GM21390 (cell line): ENCODE data around the gene PLIN5.

Experiments used
- ATAC-seq: cut with Tn5 transposase; IDR thresholded peaks from one replicate; pipeline ENCODE4 v1.9.1; 2021; ENCODE audit not compliant: unreplicated experiment

Gene PLIN5

DNA sequence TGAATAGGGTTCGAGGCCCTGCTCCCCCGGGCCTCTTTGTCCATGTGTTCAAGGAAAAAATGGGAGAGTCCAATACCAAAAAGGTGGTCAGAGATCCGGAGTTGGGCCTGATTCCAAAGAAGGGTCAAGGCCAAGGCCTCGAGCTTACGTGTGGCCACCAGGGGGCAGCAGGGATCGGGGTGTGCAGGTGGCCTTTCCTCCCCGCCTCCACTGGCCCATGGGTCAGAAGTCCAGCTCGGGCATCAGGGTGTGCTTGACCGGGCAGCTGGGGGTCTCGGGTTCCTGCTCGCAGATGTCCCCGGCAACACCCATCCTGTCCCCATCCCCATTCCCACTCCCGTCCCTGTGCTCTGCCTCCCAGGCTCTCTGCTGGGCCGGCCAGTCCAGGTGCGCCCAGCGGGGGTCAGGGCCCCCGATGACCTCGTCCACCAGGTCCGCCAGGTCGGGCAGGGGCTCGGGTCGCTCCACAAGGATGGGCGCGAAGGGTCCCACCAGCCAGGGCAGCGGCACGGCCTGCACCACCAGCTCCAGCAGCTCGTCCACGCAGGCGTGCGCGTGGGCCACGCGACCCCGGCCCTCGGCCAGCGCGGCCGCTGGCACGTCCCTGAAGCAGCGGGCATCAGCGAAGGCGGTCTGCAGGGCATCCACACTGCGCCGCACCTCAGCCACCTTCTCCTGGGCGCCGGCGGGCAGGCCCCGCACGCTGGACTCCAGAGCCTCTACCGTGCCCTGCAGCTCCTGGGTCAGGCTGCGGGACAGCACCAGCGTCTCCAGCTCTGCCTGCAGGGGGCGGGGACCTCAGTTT lies 11.5 kb downstream of the PLIN5 start:
- ATAC-seq: no peak

DNA sequence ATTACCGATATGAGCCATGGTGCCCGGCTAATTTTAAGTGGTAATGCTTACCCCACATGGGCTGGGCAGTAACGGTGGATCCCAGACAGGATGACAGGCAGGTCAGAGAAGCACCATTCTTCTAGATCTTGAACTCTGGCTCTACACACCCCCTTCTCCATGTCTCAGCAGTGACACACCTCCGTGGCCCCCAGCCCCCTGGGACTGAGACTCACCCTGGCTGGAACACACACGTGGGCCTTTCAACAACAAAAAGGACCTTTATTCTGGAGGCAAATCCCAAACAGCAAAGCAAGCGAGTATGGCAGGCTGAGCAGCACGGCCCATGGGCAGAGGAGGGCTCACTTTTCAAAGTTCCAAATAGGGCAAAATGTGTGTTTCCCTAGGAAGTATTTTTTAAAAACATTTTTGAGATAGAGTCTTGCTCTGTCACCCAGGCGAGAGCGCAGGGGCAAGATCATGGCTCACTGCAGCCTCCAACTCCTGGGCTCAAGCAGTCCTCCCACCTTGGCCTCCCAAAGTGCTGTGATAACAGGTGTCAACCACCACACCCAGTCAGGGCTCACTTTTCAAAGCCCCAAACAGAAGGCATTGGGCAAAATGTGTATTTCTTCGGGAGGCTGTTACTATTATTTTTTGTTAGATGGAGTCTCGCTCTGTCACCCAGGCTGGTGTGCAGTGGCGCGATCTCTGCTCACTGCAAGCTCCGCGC lies 12.6 kb downstream of the PLIN5 start:
- ATAC-seq: no peak

DNA sequence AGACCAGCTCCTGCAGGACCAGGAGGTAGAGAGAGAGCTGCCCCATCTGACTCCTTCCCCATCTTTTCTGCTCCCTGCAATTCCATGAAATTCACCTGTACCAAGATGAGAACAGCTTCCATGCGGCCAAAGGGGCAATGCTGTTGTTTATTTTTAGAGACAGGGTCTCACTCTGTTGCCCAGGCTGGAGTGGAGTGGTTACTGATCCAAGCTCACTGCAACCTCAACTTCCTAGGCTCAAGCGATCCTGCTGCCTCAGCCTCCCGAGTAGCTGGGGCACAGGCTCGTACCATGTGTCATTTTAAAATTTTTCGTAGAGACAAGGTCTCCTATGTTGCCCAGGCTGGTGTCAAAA lies 13.2 kb downstream of the PLIN5 start:
- ATAC-seq: no peak

DNA sequence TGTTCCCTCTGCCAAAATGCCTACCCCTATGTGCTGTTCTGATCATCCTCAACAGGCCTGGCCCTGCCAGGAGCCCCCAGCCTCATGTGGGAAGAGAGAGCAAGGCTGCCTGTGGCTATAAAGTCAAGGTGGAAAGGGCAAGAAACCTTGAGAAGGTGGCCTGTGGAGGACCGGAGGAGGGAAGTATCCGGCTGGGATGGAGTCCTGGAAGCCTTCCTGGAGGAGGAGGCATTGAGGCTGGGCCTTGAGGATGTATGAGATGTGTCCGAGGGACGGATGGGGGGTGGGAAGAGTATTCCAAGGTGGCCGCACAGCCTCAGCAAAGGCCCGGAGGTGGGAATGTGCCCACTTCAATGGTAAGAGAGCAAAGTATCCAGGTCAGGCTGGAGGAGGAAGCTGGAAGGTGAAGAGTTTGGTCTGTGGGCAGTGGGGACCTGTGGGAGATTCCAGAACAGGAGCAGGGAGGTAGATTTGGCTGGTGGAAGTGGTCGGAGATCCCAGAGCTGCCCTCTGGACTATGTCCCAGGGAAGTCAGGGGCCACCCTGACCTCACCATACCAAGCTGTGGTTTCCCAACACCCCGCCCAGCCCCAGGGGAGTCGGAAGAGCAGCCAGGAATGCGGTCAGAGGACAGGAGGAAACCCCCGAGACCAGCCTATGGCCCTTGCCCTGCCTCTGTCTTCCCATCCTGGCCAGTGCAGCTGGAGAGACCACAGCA lies 13.7 kb downstream of the PLIN5 start:
- no peak for ATAC-seq

DNA sequence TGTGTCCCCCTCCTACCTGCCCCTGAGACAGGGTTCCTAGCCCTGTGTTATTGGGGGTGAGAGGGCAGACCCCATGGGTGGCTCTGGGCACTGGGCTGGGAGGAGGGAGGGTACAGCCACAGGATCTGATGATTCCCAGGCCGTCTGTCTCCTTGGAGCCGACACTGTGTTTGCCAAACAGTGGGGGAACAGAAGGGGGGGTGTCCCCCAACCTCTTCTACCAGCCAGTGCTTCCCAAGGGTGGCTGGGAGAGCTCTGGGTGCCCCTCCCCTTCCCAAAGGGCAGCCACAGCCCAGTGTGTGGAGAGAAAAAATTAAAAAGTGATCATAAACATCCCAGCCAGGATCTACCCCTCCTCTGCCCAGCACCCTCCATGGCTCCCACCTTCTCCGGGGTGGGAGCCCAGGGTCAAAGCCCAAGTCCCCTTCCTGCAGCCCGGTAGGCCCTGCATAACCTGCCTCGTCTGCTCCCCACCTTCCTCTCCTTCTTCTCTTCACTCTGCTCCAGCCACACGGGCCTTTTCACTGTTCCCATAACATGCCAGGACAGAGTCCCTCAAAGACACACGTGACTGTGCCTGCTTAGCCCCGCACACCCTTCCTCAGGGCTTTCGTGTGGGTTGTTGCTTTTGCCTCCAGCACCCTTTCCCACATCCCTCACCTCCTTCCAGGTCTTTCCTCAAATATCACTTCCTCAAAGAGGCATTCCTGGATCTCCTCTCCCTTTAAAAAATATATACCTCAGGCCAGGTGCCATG lies 15.3 kb downstream of the PLIN5 start:
- no peak for ATAC-seq

DNA sequence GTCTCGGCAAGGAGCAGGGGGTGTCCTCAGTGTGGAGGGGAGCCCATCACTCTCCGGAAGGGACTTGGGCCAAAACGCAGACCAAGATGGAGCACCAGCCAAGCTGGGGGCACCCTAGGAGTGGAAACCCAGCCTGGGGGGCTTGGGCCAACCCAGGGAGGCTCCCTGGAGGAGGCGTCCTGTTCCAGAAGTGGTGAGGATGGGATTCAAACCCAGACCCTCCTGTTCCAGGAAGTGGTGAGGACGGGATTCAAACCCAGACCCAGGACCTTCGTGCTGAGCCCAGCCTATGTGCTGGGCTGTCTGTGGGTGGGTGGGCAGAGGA lies 15.9 kb downstream of the PLIN5 start:
- ATAC-seq: no peak

DNA sequence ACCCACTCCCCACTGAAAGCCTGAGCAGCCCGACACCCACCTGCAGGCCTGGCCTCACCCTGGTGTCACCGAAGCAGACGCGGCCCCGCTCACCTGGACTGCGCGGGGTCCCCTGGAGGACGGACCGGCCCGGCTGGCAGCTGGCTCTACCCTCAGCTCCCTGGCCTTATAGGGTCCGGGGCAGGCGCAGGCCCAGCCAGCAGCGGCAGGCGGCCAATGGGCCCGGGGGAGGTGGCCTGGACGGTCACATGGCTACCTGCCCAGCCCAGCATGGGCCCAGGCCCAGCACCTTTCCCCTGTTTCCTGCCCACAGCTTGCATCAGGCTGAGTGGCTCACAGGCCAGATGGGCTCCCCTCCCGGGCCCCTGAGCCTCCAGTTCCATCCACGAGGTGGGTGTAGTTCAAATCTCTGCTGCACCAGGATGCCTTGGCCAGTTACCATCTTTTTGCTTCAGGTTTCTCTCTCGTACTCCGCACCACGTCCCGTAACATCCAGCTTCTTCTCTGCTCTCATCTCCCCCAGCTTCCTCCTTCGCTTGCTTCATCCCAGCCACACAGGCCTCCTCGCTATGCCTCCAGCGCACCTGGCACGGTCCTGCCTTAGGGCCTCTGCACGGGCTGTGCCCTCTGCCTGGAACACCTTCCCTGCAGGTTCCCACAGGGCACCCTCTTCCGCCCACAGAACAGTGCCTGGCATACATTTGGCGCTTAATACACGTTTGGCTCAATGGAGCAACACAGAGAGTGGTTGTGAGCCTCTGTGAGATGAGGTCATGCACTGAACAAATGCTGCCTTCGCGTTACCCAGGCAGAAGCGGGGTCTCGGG lies 16.5 kb downstream of the PLIN5 start, which contains the start of gene PLIN4:
Gene PLIN4 (minus strand): TSS at position 142 of the 827 bp plus-strand sequence. CDS start 214 bp downstream, outside the sequence.
- no peak for ATAC-seq

DNA sequence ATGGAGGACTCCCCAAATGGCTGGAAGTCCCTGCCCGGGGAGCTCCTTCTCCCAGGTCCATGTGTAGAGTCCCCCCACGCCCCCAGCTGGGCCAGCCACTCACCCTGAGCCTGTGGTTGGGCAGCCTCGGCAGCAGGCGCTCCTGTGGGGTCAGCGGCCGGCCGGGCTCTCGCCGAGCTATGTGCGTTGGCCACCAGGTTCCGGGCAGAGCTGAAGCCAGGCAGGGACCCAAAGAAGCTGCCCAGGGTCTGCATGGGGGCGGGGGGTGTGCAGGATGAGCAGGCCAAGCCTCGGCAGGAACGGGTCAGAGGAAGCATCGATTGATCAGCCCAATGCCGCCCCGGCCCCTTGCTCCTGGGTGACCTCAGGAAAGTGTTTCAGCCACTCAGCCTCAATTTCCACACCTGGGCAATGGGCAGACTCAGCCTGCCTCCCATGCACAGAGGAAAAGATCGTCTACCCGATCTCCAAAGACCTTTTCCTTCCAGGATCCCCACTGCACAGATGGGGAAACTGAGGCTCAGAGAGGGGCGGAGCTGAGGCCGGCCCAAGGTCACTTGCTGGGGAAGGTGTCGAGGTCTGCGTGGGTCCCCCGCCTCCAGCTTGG lies 17.5 kb downstream of the PLIN5 start:
- no peak for ATAC-seq

DNA sequence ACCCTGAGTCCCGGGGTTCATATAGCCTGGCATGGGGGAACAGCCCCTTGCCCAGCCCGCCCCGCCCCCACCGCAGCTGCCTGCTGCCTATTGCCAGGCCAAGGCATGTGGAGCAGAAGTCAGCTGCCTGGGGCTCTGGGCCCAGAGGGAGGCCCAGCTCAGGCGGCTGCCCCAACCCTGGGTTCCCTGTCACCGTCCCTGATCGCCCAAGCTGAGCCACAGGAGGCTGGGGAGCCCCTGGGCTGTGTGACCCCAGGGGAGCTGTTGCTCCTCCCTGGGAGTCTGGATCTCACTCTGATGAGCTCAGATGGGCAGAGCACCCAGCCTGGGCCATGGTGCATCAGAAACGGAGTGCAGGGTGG lies 18.1 kb downstream of the PLIN5 start:
- ATAC-seq: no peak

DNA sequence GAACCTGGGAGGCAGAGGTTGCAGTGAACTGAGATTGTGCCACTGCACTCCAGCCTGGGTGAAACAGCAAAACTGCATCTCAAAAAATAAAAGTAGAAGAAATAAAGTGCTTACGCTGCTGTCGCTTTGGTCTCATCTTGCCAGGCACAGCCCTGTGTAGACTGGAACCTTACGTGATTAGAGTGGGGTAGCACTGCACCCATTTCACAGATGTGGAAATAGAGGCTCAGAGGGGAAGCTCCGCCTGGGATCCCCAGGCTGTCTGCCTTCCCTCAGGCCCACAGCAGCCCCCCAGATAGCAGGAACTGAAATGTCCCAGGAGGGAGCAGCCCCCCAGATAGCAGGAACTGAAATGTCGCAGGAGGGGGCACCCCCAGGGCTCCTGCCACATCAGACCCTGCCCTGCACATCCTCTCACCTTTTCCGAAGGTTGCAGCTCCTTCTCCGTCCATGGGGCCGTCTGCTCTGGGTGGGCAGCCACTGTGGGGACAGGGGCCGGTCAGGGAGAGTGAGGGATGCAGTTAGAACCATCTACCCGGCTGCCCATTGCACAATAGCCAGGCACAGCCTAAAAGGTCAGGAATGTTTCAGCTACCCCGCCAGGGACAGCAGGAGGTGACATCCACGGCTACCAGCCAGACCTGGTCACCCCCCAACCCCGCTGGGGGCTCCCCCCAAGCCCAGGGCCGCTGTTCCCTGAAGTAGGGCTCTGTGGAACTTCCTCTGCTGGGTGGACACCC lies 18.7 kb downstream of the PLIN5 start:
- no peak for ATAC-seq

DNA sequence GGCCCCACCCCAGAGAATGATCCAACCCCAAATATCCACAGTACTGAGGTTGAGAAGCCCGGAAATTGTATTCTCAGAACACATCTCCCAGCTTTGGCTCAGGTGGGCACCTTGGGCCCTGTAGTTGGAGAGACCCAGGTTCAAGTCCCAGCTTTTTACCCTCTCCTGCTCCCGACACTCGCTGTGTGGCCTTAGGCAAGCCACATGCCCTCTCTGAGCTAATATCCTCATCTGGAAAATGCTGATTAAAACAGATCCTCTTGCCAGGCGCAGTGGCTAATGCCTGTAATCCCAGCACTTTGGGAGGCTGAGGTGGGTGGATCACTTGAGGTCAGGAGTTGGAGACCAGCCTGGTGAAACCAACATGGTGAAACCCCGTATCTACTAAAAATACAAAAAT lies 19.3 kb downstream of the PLIN5 start:
- ATAC-seq: no peak

DNA sequence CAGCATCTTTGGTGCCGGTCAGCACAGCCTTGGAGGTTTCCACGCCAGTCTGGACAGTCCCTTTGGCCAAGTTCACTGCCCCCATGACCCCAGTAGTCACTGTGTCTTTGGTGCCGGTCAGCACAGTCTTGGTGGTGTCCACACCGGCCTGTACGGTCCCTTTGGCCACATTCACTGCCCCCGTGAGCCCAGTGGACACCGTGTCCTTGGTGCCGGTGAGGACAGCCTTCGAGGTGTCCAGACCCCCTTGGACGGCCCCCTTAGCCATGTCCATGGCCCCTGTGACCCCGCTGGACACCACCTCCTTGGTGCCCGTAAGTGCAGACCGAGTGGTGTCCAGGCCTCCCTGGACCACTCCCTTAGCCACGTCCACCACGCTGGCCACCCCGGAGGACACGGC lies 21.8 kb downstream of the PLIN5 start:
- ATAC-seq: no peak

DNA sequence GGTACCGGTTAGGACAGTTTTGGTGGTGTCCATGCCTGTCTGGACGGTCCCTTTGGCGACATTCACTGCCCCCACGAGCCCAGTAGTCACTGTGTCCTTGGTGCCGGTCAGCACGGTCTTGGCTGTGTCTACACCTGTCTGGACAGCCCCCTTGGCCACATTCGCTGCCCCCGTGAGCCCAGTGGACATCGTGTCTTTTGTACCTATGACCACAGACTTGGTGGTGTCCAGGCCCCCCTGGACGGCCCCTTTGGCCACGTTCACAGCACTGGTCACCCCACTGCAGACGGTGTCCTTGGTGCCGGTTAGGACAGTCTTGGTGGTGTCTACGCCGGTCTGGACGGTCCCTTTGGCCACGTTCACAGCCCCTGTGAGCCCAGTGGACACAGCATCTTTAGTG lies 23.0 kb downstream of the PLIN5 start:
- ATAC-seq: no peak

DNA sequence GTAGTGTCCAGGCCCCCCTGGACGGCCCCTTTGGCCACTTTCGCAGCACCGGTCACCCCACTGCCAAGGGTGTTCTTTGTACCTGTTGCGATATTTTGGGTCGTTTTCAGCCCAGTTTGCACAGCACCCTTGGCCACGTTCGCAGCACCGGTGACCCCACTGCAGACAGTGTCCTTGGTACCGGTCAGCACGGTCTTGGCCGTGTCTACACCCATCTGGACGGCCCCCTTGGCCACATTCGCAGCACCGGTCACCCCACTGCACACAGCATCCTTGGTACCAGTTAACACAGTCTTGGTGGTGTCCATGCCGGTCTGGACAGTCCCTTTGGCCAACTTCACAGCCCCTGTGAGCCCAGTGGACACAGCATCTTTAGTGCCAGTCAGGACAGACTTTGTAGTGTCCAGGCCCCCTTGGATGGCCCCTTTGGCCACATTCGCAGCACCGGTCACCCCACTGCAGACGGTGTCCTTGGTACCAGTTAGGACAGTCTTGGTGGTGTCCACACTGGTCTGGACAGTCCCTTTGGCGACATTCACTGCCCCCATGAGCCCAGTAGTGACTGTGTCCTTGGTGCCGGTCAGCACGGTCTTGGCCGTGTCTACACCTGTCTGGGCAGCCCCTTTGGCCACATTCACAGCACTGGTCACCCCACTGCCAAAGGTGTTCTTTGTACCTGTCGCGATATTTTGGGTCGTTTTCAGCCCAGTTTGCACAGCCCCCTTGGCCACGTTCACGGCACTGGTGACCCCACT lies 23.5 kb downstream of the PLIN5 start:
- no peak for ATAC-seq

DNA sequence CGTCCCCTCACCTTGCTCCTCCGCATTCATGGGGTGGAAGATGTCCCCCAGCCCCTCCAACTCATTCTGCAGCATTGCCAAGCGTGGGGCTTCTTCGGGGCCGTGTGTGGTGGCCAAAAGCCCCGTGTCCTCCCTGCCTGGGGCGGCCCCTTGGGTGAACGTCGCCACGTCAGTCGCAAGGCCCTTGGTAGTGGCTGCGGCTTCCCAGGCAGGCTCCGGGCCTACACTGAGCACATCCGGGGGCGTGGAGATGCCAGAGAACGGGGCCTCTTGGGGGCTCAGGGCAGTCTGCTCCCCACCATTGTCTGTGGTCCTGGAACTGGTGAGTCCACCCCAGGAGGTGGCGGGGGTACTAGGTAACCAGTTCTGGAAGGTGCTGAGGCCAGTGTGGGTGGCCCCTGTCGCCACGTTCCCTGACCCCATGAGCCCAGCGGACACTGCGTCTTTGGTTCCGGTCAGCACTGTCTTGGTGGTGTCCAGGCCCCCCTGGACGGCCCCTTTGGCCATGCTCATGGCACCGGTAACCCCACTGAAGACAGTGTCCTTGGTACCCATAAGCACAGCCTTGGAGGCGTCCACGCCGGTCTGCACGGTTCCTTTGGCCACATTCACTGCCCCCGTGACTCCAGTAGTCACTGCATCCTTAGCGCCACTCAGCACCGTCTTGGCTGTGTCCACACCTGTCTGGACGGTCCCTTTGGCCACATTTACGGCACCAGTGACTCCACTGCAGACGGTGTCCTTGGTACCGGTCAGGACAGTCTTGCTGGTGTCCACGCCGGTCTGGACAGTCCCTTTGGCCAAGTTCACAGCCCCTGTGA lies 24.4 kb downstream of the PLIN5 start:
- ATAC-seq: no peak

DNA sequence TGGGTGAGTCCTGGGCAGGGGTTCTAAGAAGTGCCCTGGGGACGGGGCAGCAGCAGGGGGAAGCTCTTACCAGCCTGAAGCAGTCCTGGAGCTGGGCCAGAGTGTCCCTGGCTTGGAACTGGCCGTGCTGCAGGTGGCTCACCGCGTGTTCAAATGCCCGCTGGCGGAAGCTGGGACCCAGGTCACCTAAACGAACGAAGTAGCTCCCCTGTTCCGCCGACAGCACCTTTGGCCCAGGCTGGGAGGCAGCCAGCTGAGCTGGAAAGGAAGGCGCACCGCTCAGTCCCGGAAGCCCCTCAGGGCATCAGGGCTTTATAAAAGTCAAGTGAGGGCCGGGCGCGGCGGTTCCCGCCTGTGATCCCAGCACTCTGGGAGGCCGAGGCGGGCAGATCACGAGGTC lies 26.3 kb downstream of the PLIN5 start:
- no peak for ATAC-seq

DNA sequence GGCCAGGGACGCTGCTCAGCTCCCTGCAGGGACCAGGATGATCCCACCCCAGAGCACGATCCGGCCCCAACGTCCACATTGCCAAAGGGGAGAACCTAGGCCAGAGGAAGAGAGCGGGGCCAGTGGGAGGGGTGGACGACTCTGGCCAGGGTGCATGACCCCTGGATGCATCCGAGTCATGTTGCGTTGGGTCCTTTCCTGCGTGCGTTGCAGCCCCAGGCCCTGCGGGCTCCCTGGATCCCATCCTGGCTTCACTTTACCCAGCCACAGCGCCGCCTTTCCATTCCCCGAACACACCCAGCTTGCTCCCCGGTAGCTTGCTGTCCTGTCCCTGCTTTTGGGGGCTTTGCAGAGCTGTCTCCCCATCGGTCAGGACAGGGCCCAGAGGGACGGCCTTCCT lies 27.2 kb downstream of the PLIN5 start:
- no peak for ATAC-seq

DNA sequence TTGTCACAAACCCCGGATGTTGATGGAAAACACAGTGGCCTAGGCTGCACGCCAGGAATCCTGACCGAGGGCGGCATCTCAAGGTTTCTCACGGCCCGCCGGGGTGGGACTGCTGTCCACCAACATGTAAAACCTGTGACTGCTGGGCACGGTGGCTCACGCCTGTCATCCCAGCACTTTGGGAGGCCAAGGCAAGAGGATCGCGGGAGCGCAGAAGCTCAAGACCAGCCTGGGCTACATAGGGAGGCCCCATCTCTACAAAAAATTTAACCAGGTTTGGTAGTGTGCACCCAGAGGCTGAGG lies 27.9 kb downstream of the PLIN5 start:
- no peak for ATAC-seq
